ENCODE measurements around the gene AIMP1.
"Not testable (repeated sequence)": the region's sequence is repeated elsewhere in the genome, so short reads cannot be mapped to it uniquely, and the experiment has no call there.

The AIMP1 gene

DNA sequence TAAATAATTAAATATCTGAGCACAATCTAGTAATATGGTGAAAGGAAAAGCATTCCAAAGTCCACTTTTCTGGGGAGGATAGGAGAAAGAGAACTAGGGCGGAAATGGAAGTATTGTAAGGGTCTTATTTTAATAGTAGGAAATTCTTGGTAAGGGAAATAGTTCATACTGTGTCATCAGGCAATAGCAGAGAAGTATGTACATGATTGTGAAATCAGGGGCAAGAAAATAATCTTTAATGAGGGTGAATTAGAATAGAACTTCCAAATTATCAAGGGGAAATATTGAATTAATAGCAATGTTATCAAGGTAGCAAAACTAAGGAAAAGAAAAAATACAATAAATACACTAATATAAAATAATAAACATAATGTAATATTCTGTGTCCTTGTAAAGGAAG lies 37.4 kb downstream of the AIMP1 start:
- DNase-seq: no peak

DNA sequence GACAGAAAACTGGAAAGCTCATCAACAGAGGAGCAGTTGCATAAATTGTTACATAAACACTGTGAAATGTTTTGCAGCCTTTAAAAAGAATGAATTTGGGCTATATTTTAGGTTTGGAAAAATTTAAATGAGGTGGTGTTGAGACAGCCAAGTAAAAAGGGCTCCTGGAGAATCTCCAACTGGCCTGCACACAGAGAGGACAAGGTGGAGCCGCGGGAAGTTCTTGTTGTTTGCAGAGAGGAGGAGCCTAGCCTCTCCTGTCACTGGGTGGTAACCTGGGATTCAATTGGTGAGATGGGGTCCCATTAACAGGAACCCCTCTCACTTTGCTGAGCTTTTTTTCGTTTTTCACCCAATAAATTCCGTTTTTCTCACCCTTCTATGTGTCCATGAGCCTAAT lies 38.8 kb downstream of the AIMP1 start:
- DNase-seq: no peak

DNA sequence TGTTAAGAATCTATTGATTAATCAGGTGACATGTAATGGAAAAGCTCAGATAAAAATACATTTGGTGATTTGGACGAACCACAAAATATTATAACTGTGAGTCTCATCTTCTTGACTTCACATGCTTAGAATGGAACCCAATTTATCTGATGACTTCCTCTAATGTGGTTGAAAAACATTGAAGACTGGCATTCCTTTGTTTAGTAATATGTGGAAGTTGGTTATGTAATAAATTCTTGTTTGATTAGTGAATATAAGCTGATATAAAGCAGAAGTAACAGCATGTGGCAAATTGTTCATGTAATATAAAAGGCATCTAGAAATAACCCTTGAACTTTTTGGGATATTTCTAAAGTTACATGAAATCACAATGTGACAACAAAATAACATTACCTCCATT lies 42.5 kb downstream of the AIMP1 start:
- DNase-seq: no peak

DNA sequence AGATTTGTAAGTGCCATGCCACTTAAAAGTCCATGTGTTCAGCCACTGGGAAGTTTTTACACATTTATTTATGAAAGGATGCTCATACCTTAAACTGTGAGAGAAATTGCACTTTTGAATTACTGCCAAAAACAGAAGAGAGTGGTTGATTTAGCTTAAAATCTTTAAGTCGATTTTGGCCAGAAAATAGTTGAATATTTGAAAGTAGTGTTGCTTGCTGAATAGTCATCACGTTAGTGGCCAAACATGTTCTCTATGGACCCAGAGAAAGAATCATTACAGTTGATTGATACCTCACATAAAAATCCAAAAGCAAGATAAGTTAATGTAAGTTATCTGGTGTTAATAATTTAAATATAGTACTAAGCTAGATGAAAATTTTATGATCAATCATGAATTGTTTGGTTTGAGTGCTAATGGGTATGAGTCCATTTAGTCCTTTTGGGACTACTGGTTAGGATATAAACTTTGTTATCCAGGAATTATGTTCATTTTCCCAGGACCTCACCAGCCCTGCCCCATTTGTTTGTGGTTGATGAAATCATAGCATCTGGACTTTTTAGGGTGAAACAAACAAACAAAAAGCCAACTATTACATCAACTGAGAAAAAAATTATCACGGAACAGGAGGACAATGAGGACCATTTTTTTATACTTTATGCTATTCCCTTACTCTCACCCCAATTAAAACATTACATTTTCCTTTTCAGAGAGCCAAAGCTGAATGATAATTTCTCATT lies 45.9 kb downstream of the AIMP1 start:
- no peak for DNase-seq

DNA sequence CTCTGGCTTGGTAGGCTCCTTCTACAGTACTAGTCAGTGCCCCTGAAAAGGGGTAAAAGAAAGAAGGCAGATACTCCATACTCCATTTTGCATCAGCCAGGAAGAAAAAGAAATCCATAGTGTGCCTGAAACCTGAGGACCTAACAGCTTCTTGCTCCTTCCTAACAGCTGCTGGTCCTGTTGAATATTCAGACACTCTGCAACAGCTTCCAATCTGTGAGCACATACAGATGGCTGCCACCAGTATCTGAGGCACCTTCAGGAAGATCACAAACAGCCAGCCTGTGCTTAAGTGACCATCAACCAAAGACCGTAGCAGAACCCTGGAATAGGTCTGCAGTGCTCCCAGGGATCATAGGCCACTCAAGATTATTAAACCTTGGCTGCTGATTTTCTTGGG lies 47.9 kb downstream of the AIMP1 start:
- no peak for DNase-seq

DNA sequence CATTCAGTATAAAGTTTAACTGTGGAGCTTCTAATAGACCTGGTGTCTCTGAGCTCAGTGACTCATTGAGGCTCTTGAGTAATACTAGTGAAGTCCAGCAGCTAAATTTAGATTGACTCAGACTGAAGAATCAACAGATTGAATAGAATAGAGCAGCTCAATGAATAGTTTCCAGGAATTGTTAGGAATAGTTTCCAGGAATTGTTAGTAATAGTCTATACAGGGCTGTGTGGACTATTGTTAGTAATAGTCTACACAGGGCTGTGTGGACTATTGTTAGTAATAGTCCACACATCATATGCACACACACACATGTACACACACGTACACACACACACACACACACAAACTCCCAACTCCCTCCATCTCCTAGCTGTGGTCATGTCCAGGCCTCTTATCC lies 49.3 kb downstream of the AIMP1 start:
- DNase-seq: no peak

DNA sequence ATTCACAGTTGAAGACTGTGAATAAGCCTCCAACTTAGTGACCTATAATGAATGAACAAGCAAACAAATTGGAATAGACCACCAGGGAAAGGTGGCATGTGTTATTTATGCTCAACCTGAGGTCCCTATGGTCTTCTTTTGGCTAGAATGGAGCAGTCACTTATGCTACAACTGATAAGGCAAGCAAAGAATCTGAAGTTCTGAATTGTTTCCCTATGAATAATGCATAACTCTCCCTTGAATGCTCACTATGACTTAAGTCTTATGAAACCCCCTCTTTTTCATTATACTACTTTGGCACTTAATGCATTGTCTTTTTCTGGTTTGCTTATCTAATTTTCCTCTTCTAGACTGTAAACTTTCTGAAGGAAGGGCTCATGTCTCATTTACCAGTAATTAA lies 49.7 kb downstream of the AIMP1 start:
- DNase-seq: no peak

DNA sequence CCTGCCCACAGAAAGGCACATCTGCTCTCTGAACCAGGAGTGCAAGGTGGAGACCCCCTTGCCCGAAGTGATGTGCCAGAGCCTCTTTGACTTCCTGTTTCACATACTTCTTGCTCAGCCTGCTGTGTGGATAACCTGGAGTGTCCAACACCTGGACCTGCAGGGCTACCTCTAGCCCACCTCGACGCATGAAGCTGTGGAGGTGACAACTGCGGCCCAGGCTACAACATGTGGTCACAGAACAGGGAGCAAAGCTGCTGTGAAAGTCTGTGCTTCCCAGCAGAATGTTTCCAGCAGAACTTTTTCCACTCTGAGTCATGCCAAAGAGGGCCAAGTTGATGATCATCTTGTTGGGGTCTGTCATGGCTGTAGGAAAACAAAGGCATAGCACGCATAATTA lies 50.7 kb downstream of the AIMP1 start:
- peak; percentile 52 for DNase-seq

DNA sequence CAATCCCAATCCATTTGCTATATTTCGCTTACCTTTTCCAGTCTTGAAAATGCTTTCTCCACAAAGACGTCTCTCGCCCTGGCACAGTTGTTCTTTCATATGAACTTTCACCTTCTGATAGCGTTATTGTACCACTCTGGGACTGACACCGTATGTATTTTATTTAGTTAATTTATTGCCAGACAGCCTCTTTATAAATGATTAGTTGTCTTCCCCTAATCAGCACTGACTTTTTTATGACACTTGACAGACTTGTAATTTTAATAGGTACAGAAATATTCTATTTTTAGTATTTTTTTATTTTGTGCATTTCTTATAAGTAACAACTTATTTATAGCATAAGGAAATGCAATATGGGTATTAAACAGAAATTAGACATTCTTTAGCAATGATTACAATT lies 52.3 kb downstream of the AIMP1 start, which contains the start of gene GIMD1:
GIMD1 (minus strand) TSS at position 101 of the 400 bp plus-strand sequence. CDS start 1,343 bp downstream, outside the sequence.
- DNase-seq: no peak

DNA sequence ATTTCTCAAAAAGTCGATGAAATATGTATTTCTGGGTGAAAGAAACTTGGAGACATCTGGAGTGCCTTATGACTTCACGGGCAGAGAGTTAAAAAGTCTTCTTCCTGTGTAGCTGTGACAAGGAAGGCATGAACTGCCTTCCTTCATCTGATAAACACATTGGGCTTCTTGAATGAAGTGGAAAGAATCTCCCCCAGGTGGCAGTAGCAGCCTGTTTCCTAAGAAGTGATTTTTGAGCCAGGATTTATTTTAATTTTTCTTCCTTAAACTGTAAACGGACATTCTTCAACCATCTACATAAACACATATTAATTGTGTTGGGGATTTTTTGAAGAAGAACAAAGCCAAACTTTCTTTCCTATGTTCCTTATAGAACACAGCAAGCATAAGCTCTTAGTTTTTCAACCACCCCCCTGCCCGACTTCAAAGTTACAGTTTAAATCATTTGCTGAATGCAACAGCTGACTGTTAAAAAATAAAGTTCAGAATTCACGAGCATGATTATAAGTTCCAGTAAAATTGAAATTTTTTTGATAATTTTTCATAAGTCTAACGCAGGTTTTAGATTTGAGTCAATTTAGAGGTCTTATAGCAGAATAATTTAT lies 53.2 kb downstream of the AIMP1 start:
- peak; percentile 62 for DNase-seq

DNA sequence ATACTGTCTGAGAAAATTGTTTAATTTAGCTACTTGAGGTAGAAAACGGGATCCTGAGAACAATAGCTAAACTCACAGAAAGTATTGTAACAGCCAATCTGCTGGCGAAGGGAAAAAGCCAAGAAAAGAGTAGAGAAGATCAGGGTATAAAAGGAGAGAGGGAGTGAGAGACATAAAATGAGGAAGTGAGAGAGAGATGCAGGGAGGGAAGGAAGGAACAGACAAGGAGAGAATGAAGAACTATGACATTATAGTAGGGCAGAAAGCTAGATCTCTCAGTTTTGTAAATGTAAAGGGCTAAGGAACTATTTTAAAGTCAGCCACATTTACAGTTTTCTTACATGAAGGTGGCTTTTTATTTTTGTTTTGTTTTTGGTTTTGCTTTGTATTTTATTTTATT lies 53.9 kb downstream of the AIMP1 start:
- DNase-seq: no peak

DNA sequence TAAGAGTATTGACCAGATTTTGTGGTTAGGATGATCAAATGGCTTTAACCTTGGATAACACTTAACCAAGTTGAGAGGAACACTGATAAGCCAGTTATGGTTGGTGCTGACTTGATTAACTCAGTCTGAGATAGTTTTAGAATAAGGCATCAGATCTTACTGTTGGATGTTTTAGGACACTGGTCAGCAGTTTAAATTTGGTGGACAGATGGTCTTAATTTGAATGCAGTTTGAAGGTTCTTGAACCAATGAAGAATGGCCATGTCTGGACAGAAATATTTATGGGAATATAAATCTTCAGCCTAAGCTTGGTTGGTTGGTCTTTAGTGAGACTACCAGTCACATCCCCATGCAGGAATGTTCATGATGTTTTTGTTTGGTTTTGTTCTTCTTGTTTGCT lies 54.8 kb downstream of the AIMP1 start:
- DNase-seq: no peak

DNA sequence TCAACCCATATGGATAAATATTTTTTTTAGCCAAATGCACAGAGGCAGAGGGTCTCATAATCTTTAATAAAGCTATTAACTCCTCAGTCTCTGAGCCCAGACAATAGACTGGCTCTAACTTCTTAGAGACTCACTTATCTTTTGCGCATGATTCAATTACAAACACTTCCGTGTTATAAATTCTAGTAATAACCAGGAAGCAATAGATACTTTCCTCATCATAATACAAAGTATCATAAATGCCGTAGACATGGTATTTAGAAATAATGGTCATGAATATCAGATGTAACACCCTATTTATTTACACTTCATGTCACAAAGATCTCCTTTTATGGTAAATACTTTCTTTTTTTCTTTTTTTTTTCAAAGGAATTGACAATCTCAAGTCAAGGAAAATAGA lies 56.7 kb downstream of the AIMP1 start:
- DNase-seq: no peak

DNA sequence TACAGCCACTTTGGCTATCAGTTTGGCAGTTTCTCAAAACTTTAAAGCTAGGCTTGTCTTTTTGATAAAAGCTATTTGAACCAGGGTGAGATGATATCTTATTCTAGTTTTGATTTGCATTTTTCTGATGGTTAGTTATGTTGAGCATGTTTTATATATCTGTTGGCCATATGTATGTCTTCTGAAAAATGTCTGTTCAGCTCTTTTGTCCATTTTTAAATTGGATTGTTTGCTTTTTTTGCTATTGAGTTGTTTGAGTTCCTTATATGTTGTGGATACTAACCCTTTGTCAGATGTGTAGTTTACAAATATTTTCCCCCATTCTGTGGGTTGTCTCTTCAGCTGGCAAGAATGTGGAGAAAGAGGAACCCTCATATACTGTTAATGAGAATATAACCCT lies 63.8 kb downstream of the AIMP1 start:
- DNase-seq: no peak

DNA sequence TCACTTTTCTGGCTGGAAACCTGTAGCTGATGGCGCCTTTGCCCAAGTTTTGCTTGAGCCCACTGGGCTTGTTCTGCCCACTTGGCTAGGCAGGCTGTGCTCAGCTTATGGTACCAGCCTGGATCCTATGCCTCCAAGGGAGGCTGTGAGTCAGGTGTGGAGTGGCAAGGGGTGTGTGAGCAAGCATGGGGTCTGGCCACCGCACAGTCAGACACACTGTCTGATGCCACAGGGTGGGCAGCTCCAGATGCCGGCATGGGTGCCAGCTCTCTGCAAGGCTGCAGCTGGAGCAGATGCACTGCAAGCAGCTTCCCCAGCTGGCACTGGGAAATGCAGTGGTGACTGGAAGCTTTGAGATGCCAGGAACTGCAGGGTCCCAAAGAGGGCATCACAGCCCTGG lies 68.5 kb downstream of the AIMP1 start:
- no peak for DNase-seq

DNA sequence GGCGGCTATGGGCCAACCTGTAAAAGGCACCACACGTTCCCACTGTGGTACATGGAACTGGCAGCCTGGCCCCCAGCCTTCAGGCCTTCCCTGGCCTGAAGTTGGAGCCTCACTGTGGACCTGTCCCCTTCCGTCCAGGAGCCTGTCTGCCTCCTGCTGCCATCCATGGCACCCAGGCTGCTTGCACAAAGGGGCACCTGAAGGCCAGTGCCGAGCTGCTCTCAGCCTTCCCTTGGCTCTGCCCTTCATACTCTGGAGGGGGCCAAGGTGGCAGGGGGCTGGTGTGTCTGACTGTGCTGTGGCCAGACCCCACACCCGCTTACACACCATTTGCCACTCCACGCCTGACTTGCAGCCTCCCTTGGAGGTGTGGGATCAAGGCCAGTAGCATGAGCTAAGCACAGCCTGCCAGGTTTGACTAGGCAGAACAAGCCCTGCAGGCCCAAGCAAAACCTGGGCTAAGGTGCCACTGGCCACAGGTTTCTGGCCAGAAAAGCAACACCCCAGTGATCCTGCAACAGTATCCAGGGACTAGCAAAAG lies 69.6 kb downstream of the AIMP1 start:
- no peak for DNase-seq

DNA sequence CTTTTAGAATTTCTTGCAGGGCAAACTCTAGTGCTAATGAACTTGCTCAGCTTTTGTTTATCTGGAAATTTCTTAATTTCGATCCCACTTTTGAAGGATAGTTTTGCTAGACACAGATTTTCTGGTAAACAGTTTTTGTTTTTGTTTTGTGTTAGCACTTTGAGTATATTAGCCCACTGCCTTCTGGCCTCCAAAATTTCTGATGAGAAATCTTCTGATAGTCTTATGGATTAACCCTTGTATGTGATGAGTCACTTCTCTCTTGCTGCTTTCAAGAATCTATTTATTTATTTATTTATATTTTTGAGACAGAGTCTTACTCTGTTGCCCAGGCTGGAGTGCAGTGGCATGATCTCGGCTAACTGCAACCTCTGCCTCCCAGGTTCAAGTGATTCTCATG lies 79.2 kb downstream of the AIMP1 start:
- DNase-seq: no peak

DNA sequence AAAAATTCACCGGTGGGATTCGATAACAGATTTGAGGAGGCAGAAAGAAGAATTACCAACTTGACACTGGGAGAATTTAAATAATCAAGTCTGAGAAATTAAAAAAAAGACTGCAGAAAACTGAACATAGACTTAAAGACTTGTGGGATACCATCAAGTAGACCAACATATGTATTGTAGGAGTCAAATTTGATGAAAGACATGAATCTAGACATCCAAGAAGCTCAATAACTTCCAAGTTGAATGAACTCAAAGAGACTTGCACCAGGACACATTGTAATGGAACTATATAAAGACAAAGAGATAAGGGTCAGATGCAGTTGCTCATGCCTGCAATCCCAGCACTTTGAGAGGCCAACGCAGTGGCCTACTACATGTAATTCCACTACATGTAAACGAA lies 82.5 kb downstream of the AIMP1 start:
- not testable (repeated sequence) for DNase-seq

Measured in islet precursor cell (in vitro differentiated cells).